Keratinocyte (primary cell): ENCODE measurements around the gene FAM25G. TPM values are rescaled to one million over a fixed set of nuclear protein-coding genes. Genes with fewer than 3 reads are reported as not detected.
"Not testable (repeated sequence)": the region's sequence is repeated elsewhere in the genome, so short reads cannot be mapped to it uniquely, and the experiment has no call there.

ENCODE experiments used
- DNase-seq: peaks from one replicate; pipeline ENCODE4 v3.0.0-alpha.2; 2011; ENCODE audit warnings: low read depth, missing footprints, low spot score
- FAIRE-seq: peaks from 2 replicates; lab custom pipeline; 2011; peaks lifted over from hg19 to GRCh38; lab: Jason Lieb, UNC
- H2AFZ ChIP-seq: 2 replicates; pipeline ENCODE4 v1.6.0; 2012; ENCODE audit warnings: low read length, control low read depth, inconsistent platforms; ENCODE audit not compliant: control insufficient read depth
- H3K27ac ChIP-seq: 2 replicates; pipeline ENCODE4 v1.5.1; 2011; ENCODE audit warnings: low read length; ENCODE audit not compliant: control insufficient read depth, insufficient read depth
- H3K27me3 ChIP-seq: 3 replicates; pipeline ENCODE4 v1.6.0; 2011; ENCODE audit warnings: low read length; ENCODE audit not compliant: control insufficient read depth, insufficient read depth; ENCODE audit errors: extremely low read depth
- H3K36me3 ChIP-seq, 2 experiments: 2 replicates in 1 of 2; 3 replicates in 1 of 2; pipeline ENCODE4 v1.5.1; 2011; ENCODE audit warnings: low read length in 2 of 2, mild to moderate bottlenecking in 1 of 2; ENCODE audit not compliant: control insufficient read depth in 2 of 2, insufficient read depth in 2 of 2; ENCODE audit errors: extremely low read depth in 1 of 2
- H3K4me1 ChIP-seq: 3 replicates; pipeline ENCODE4 v1.5.1; 2011; ENCODE audit warnings: low read length; ENCODE audit not compliant: control insufficient read depth, insufficient read depth; ENCODE audit errors: extremely low read depth
- H3K4me2 ChIP-seq: 3 replicates; pipeline ENCODE4 v1.6.0; 2011; ENCODE audit warnings: low read depth, low read length; ENCODE audit not compliant: control insufficient read depth, insufficient read depth; ENCODE audit errors: extremely low read depth
- H3K4me3 ChIP-seq, 3 experiments: fragments of 200-600 bp in 1 of 3; sonication (generic) in 1 of 3; 2 replicates in 2 of 3; 3 replicates in 1 of 3; pipeline ENCODE4 v1.5.1; 2011 to 2016; ENCODE audit warnings: low read length in 3 of 3, mild to moderate bottlenecking in 3 of 3, control low read depth in 2 of 3, inconsistent platforms in 1 of 3, low read depth in 1 of 3, mixed read lengths in 1 of 3, mixed run types in 1 of 3, moderate library complexity in 1 of 3; ENCODE audit not compliant: control insufficient read depth in 2 of 3, insufficient read depth in 2 of 3; ENCODE audit errors: extremely low read depth in 1 of 3
- H3K79me2 ChIP-seq: 2 replicates; pipeline ENCODE4 v1.6.0; 2012; ENCODE audit warnings: low read length; ENCODE audit not compliant: control insufficient read depth, insufficient read depth
- H3K9ac ChIP-seq: 3 replicates; pipeline ENCODE4 v1.6.0; 2011; ENCODE audit warnings: low read length; ENCODE audit not compliant: control insufficient read depth, insufficient read depth; ENCODE audit errors: extremely low read depth
- H3K9me1 ChIP-seq: 3 replicates; pipeline ENCODE4 v1.6.0; 2011; ENCODE audit warnings: low read length; ENCODE audit not compliant: control insufficient read depth, insufficient read depth; ENCODE audit errors: extremely low read depth
- H3K9me3 ChIP-seq: 2 replicates; pipeline ENCODE4 v1.5.1; 2012; ENCODE audit warnings: low read depth, low read length; ENCODE audit not compliant: control insufficient read depth
- H4K20me1 ChIP-seq: 3 replicates; pipeline ENCODE4 v1.6.0; 2011; ENCODE audit warnings: low read length; ENCODE audit not compliant: control insufficient read depth, insufficient read depth; ENCODE audit errors: extremely low read depth
- dilution Hi-C: fragments of 300-500 bp; cut with MboI; formaldehyde crosslinking; loops from one replicate; pipeline ENCODE4 v1.7.0; 2020; ENCODE audit warnings: low sequenced_read_pairs; ENCODE audit not compliant: extremely low pct_ligation_motif_present
- polyA minus RNA-seq, 3 experiments: library from RNA; depleted of rRNA, polyadenylated mRNA; stranded (reverse); fragments of >200 nt; gene quantifications; 1 replicate in 1 of 3; 2 replicates in 1 of 3; 3 replicates in 1 of 3; pipeline ENCODE4 v1.2.3, GENCODE V29; 2011
- polyA plus RNA-seq, 5 experiments: library from polyadenylated mRNA; depleted of rRNA in 3 of 5; stranded (reverse) in 3 of 5; stranded (forward) in 1 of 5; unstranded in 1 of 5; fragments of >200 nt; gene quantifications; 1 replicate in 1 of 5; 2 replicates in 3 of 5; 3 replicates in 1 of 5; pipeline versions ENCODE4 v1.2.1 to v1.2.3, GENCODE V29; 2011 to 2012; ENCODE audit warnings: missing spikeins in 2 of 5, low read depth in 1 of 5, low replicate concordance in 1 of 5

Gene FAM25G
- polyA plus RNA-seq (3.9 to 23.2 TPM (median 10.6 TPM) in 3 replicates), polyA minus RNA-seq (not detected in 3 replicates)
- 15.1 TPM for polyA plus RNA-seq (2011; ENCODE audit: low read depth)
- polyA plus RNA-seq (2011; cell fraction: cytosol; rRNA removed), result 5.1 and 8.0 TPM in 2 replicates
- 10.3 and 12.4 TPM in 2 replicates for polyA plus RNA-seq (2011; cell fraction: nucleus; rRNA removed)
- polyA plus RNA-seq (2012; ENCODE audit: low replicate concordance), result 28.6 and 186 TPM in 2 replicates
- not detected for polyA minus RNA-seq (2011; cell fraction: cytosol; rRNA and poly(A)+ RNA removed)
- not detected in 2 replicates for polyA minus RNA-seq (2011; cell fraction: nucleus; rRNA and poly(A)+ RNA removed)

DNA sequence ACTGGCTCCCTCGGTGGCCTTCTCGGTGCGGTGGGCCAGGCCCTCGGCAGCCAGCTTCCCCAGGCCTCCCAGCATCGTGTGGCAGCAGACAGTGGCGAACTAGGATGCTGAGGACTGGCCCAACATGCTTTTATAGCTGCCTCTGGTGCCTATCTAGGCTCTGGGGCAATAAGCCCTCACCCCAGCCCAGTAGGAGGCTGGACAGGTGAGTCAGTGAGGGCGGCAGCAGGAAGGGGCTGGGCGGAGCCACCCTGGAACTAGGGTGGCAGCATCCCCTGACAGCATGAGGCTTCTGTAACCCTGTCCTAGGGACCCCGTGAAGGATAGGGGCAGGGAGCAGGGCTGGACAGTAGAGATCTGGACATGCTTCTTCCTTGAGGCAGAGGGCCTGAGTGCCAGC is at the start of gene FAM25G:
Gene FAM25G (minus strand): TSS at position 101 of the 400 bp plus-strand sequence. CDS start 26 bp downstream, at position 75.
- H3K4me3 ChIP-seq, H3K9me1 ChIP-seq, H3K27me3 ChIP-seq, H3K4me1 ChIP-seq, H3K27ac ChIP-seq, H4K20me1 ChIP-seq, H3K4me2 ChIP-seq, H2AFZ ChIP-seq, DNase-seq, H3K36me3 ChIP-seq, FAIRE-seq, dilution Hi-C loops, H3K79me2 ChIP-seq, H3K9ac ChIP-seq, H3K9me3 ChIP-seq: not testable (repeated sequence)

DNA sequence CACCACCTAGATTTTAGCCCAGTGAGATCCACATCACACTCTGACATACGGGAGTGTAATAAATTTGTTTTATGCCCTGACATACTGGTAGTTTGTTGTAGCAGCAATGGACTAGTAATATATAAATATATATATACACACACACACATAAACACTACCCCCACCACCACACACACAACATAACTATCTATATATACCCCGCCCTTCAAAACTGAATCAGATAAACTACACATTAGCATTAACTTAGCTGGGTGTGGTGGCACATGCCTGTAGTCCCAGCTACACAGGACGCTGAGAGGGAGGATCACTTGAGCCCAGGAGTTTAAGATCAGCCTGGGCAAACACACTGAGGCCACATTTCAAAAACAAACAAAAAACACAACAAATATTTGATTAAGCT is 44.9 kb upstream of the FAM25G start:
- FAIRE-seq, H3K4me3 ChIP-seq, H3K9ac ChIP-seq, H3K4me2 ChIP-seq, H3K4me1 ChIP-seq, DNase-seq, H3K9me1 ChIP-seq, H2AFZ ChIP-seq, H3K27ac ChIP-seq, dilution Hi-C loops, H3K27me3 ChIP-seq, H3K9me3 ChIP-seq, H3K79me2 ChIP-seq, H4K20me1 ChIP-seq, H3K36me3 ChIP-seq: not testable (repeated sequence)

GRCh38 chr10:47523475-47523874 is 32.0 kb upstream of the FAM25G start, which contains the start of gene AGAP9:
TSS of gene AGAP9 (minus strand) at chr10:47523638. CDS start at chr10:47523526, 112 bp downstream.
- dilution Hi-C loops, H4K20me1 ChIP-seq, H3K4me1 ChIP-seq, FAIRE-seq, H3K27ac ChIP-seq, H3K4me2 ChIP-seq, DNase-seq, H3K9me3 ChIP-seq, H3K79me2 ChIP-seq, H3K9me1 ChIP-seq, H2AFZ ChIP-seq, H3K36me3 ChIP-seq, H3K9ac ChIP-seq, H3K27me3 ChIP-seq, H3K4me3 ChIP-seq: not testable (repeated sequence)

GRCh38 chr10:47502313-47502712 is 10.8 kb upstream of the FAM25G start:
- H3K9me1 ChIP-seq, H3K36me3 ChIP-seq, H4K20me1 ChIP-seq, H3K9ac ChIP-seq, H3K4me3 ChIP-seq, H2AFZ ChIP-seq, H3K4me1 ChIP-seq, DNase-seq, H3K79me2 ChIP-seq, H3K4me2 ChIP-seq, H3K9me3 ChIP-seq, H3K27me3 ChIP-seq, FAIRE-seq, dilution Hi-C loops, H3K27ac ChIP-seq: not testable (repeated sequence)

DNA sequence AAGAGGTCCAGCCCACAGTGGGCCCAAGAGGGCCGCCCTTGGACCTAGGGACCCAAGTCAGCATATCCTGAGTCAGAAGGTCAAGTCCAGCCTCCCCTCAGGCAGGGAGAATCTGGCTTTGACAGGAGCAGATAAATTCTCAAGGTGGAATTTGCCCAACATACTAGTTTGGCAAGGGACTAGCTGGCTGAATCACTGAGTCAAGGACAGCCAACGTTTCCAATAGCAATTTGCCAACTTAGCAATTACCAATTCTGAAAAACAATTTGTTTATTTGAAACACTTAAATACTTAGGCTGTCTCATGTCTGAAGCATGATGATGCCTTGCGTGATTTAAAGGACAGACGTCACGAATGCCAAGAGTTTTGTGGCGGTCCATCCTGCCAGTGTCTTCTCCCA is 2.7 kb upstream of the FAM25G start:
- H3K79me2 ChIP-seq, H3K9me1 ChIP-seq, DNase-seq, H3K9me3 ChIP-seq, H3K9ac ChIP-seq, H3K4me2 ChIP-seq, H3K27ac ChIP-seq, H3K27me3 ChIP-seq, H3K4me1 ChIP-seq, H3K36me3 ChIP-seq, H4K20me1 ChIP-seq, FAIRE-seq, H2AFZ ChIP-seq, dilution Hi-C loops, H3K4me3 ChIP-seq: not testable (repeated sequence)
